ENCODE data around the gene MRPS31.
"Not testable (repeated sequence)": the region's sequence is repeated elsewhere in the genome, so short reads cannot be mapped to it uniquely, and the experiment has no call there.

The MRPS31 gene

GRCh38 chr13:40789275-40790153 is 18.5 kb upstream of the MRPS31 start, which contains the start of gene SLC25A15:
TSS of gene SLC25A15 (plus strand) at chr13:40789611. CDS start at chr13:40793227, 3,616 bp downstream.
- DNase-seq, result peak; percentile 78

- DNase-seq, result not testable (repeated sequence)
Observed at GRCh38 chr13:40788540-40789274, 17.7 kb upstream of the MRPS31 start.

- no peak for DNase-seq
Observed at GRCh38 chr13:40787062-40787461, 16.1 kb upstream of the MRPS31 start.

GRCh38 chr13:40786568-40786996 is 15.6 kb upstream of the MRPS31 start:
- DNase-seq, result no peak

GRCh38 chr13:40784540-40784939 is 13.6 kb upstream of the MRPS31 start:
- DNase-seq, result no peak

GRCh38 chr13:40782971-40783370 is 12.0 kb upstream of the MRPS31 start:
- not testable (repeated sequence) for DNase-seq

GRCh38 chr13:40781717-40782116 is 10.7 kb upstream of the MRPS31 start:
- no peak for DNase-seq

GRCh38 chr13:40780822-40781401 is 9.9 kb upstream of the MRPS31 start:
- no peak for DNase-seq

- no peak for DNase-seq
Observed at GRCh38 chr13:40779796-40780285, 8.9 kb upstream of the MRPS31 start.

- no peak for DNase-seq
Observed at GRCh38 chr13:40779049-40779448, 8.1 kb upstream of the MRPS31 start.

GRCh38 chr13:40777809-40778175 is 6.8 kb upstream of the MRPS31 start:
- DNase-seq, result no peak

- DNase-seq, result peak; percentile 50
Observed at GRCh38 chr13:40777166-40777808, 6.3 kb upstream of the MRPS31 start.

- DNase-seq, result peak; percentile 69
Observed at GRCh38 chr13:40776681-40777165, 5.7 kb upstream of the MRPS31 start.

- DNase-seq, result peak; percentile 49
Observed at GRCh38 chr13:40776232-40776631, 5.2 kb upstream of the MRPS31 start.

GRCh38 chr13:40774672-40775071 is 3.7 kb upstream of the MRPS31 start:
- no peak for DNase-seq

- DNase-seq, result no peak
Observed at GRCh38 chr13:40772765-40773473, 1.9 kb upstream of the MRPS31 start.

- DNase-seq, result no peak
Observed at GRCh38 chr13:40770609-40770933, 419 bp downstream of the MRPS31 start.

- DNase-seq, result no peak
Observed at GRCh38 chr13:40769970-40770369, 1.0 kb downstream of the MRPS31 start.

- no peak for DNase-seq
Observed at GRCh38 chr13:40765602-40766001, 5.4 kb downstream of the MRPS31 start.

- DNase-seq, result no peak
Observed at GRCh38 chr13:40764587-40765403, 6.2 kb downstream of the MRPS31 start.

GRCh38 chr13:40762849-40763248 is 8.1 kb downstream of the MRPS31 start:
- no peak for DNase-seq

Measured in activated CD4-positive, CD25-positive, alpha-beta regulatory T cell treated with anti-CD3 and anti-CD28 coated beads, Interleukin-2, amount 50 U/mL, for 72 hours (primary cell).